Vagina (tissue), 2 donors: ENCODE data around the gene BROX.

Experiments used
- POLR2A ChIP-seq, 2 donors: fragments of 450-650 bp; IDR thresholded peaks; one replicate each; pipeline ENCODE4 v1.6.1; 2017; ENCODE audit warnings: antibody characterized with exemption in 2 of 2, mild to moderate bottlenecking in 2 of 2, moderate library complexity in 2 of 2
- TF ChIP-seq, protein P1 (sequence below), 3 experiments: fragments of 450-650 bp in 2 of 3; fragments of 200-600 bp in 1 of 3; sonication (generic) in 1 of 3; IDR thresholded peaks; one replicate each; pipeline ENCODE4 v1.5.1; 2017 to 2019; ENCODE audit warnings: antibody characterized with exemption in 3 of 3, mild to moderate bottlenecking in 2 of 3, moderate library complexity in 2 of 3

DNA sequence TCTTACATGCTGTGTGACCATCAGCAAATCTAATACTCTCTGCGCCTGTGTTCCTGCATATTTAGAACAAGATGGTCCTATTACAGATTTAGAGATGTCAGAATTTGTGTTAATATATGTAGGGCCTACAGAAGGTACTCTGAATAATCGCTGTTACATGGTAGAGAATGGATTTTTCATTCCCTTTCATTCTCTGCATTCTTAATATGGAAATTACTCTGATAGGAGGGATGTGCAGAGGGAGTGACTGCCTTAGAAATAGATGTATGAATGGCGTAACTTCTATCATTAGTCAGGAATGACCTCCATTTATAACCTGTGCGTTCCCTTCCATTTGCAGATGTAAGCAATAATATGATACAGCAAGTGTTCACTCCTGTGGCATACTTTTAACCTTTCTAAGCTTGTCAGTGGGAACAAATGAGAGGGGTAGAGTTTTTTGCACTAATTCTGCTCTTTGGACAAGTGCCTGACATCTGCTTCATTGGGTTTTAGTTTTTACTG lies 48.9 kb upstream of the BROX start:
- TF ChIP-seq POLR2A (IDR thresholded peaks at IDR 0.05): no peak
- TF ChIP-seq, protein P1, sequence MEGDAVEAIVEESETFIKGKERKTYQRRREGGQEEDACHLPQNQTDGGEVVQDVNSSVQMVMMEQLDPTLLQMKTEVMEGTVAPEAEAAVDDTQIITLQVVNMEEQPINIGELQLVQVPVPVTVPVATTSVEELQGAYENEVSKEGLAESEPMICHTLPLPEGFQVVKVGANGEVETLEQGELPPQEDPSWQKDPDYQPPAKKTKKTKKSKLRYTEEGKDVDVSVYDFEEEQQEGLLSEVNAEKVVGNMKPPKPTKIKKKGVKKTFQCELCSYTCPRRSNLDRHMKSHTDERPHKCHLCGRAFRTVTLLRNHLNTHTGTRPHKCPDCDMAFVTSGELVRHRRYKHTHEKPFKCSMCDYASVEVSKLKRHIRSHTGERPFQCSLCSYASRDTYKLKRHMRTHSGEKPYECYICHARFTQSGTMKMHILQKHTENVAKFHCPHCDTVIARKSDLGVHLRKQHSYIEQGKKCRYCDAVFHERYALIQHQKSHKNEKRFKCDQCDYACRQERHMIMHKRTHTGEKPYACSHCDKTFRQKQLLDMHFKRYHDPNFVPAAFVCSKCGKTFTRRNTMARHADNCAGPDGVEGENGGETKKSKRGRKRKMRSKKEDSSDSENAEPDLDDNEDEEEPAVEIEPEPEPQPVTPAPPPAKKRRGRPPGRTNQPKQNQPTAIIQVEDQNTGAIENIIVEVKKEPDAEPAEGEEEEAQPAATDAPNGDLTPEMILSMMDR (IDR thresholded peaks at IDR 0.05): no peak
